NCI-H1436 (cell line): ENCODE data around the gene MCTP1.

ENCODE experiments used
- DNase-seq: peaks from one replicate; lab custom pipeline; 2025; lab: John Stamatoyannopoulos, UW

The MCTP1 gene

GRCh38 chr5:95284572-95285408 lies at the start of gene MCTP1:
TSS of gene MCTP1 (minus strand) at chr5:95285094.
- peak; percentile 15 for DNase-seq

GRCh38 chr5:95332158-95332557 lies 47.3 kb upstream of the MCTP1 start:
- DNase-seq = no peak

- no peak for DNase-seq
Measured at GRCh38 chr5:95331358-95331757, 46.5 kb upstream of the MCTP1 start.

GRCh38 chr5:95327211-95327610 lies 42.3 kb upstream of the MCTP1 start:
- DNase-seq = no peak

GRCh38 chr5:95317687-95318086 lies 32.8 kb upstream of the MCTP1 start:
- DNase-seq = no peak

- DNase-seq = no peak
Measured at GRCh38 chr5:95317085-95317484, 32.2 kb upstream of the MCTP1 start.

GRCh38 chr5:95304711-95305110 lies 19.8 kb upstream of the MCTP1 start:
- DNase-seq = no peak

GRCh38 chr5:95298651-95299050 lies 13.8 kb upstream of the MCTP1 start:
- DNase-seq = no peak

- no peak for DNase-seq
Measured at GRCh38 chr5:95296291-95296690, 11.4 kb upstream of the MCTP1 start.

GRCh38 chr5:95285409-95285755 lies 488 bp upstream of the MCTP1 start:
- no peak for DNase-seq

- DNase-seq = peak; percentile 28
Measured at GRCh38 chr5:95283761-95284571, 928 bp downstream of the MCTP1 start.

GRCh38 chr5:95283022-95283615 lies 1.8 kb downstream of the MCTP1 start:
- no peak for DNase-seq

- DNase-seq = no peak
Measured at GRCh38 chr5:95281226-95281625, 3.7 kb downstream of the MCTP1 start.

GRCh38 chr5:95280401-95281095 lies 4.3 kb downstream of the MCTP1 start:
- DNase-seq = no peak

- no peak for DNase-seq
Measured at GRCh38 chr5:95274011-95274410, 10.9 kb downstream of the MCTP1 start.

- no peak for DNase-seq
Measured at GRCh38 chr5:95272316-95272929, 12.5 kb downstream of the MCTP1 start.

- DNase-seq = no peak
Measured at GRCh38 chr5:95262933-95263660, 21.8 kb downstream of the MCTP1 start.

- no peak for DNase-seq
Measured at GRCh38 chr5:95261437-95262175, 23.3 kb downstream of the MCTP1 start.

- DNase-seq = no peak
Measured at GRCh38 chr5:95256991-95257390, 27.9 kb downstream of the MCTP1 start.

GRCh38 chr5:95256446-95256845 lies 28.4 kb downstream of the MCTP1 start:
- no peak for DNase-seq
